HG03103 (cell line): Measurements from ENCODE around the gene SNRPE.
"Not testable (repeated sequence)": the region's sequence is repeated elsewhere in the genome, so short reads cannot be mapped to it uniquely, and the experiment has no call there.

ENCODE experiments used
- ATAC-seq: cut with Tn5 transposase; IDR thresholded peaks from one replicate; pipeline ENCODE4 v1.9.1; 2021; ENCODE audit warnings: low read depth; ENCODE audit not compliant: unreplicated experiment

The SNRPE gene

GRCh38 chr1:203861379-203862184, at the start of gene SNRPE:
SNRPE (plus strand) TSS chr1:203861599; CDS start chr1:203861660, 61 bp downstream.
- ATAC-seq, result peak; percentile 97

- ATAC-seq, result no peak
Measured at GRCh38 chr1:203813581-203814341, 47.6 kb upstream of the SNRPE start.

GRCh38 chr1:203818399-203818798, 43.0 kb upstream of the SNRPE start:
- ATAC-seq, result no peak

- no peak for ATAC-seq
Measured at GRCh38 chr1:203823306-203823705, 38.1 kb upstream of the SNRPE start.

DNA sequence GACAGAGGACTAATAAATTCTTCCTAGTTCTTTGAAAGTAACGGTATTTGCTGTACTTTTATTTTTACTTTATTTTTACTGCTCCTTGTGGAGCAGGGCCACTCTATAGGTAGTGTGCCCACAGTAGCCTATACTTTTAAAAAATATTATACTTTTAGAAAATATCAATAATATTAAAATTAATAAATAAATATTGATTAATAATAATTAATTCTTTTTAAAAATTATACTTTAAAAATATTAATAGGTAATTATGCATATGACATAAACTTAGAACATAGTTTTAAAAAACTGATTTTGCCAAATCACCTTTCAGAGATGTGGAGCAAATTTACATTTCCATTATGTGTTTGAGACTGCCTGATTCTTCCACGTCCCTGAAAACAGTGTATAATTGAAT, 35.2 kb upstream of the SNRPE start:
- ATAC-seq, result no peak

DNA sequence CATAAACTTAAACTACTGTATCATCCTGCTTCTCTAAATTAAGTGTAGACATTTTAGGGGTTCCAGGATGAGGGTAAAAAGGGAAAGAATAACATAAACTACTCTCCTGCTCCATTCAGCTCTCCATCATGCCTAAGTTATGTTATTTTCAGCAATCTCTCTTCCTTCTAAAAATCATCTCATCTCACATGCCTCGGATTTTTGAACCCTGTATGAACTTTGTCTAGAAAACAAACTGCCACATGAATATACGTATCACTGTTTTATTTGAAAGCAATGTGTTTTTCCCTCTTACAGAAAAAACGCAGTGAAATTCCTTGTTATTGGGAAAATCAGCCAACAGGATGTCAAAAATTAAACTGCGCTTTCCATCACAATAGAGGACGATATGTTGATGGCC, 33.4 kb upstream of the SNRPE start:
- ATAC-seq, result no peak

DNA sequence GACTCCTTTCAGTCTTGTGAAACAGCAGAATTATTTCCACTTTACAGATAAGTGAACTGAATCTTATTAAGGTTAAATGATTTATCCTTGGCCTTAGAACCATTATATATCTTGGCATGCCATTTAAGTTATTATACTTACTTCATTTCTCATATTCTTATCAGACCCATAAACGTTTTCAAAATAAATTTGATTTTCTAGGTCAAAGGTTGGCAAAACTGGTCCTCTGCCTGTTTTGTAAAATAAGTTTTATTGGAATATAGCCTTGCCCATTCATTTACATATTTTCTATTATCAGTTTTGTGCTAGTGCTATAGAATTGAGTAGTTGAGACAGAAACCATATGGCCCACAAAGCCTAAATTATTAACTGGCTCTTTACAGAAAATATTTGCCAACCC, 32.9 kb upstream of the SNRPE start:
- ATAC-seq, result no peak

DNA sequence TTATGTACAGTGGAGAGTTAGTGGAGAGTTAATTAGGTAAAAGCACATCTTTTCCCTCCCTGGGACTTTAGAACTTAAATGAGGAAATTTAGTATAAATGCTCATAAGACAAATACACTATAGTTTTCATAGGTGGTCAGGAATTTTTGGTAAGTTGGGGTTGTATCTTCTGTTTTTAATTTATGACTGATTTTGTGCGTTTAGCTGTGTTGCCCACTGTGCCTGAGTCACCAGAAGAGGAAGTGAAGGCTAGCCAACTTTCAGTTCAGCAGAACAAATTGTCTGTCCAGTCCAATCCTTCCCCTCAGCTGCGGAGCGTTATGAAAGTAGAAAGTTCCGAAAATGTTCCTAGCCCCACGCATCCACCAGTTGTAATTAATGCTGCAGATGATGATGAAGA, 32.2 kb upstream of the SNRPE start:
- ATAC-seq, result not testable (repeated sequence)

DNA sequence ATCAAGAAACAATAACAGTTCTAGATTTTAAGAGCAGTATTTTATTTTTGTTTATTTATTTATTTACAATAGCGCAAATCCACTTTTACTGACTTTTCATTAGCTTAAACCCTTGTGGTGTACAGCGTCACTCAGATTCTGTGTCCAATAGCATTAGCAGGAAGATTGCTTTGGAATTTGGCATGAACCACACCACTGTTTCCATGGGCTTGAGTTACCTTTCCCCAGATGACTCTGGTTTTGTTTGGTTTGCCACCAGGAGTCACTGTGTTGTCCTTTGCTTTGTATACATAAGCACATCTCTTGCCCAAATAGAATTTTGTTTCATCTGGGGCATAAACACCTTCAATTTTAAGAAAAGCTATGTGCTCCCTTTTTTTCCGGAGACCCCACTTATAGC, 25.9 kb upstream of the SNRPE start:
- ATAC-seq, result no peak

DNA sequence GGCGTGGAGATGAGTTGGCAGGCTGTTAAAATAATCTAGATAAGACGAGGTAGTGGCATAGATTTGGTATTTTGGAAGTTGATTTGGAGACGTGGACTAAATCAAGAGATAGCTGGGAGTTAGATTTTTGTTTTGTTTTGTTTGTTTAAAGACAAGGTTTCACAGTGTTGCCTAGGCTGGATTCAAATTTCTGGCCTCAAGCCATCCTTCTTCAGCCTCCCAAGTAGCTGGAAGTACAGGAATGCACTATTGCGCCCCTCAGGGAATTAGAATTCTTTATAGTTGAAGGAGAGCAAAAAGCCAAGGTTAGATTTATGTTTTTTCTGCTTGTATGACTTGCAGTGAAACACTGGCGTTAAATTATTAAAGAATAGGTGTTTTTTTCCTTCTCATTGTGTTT, 22.3 kb upstream of the SNRPE start:
- no peak for ATAC-seq

DNA sequence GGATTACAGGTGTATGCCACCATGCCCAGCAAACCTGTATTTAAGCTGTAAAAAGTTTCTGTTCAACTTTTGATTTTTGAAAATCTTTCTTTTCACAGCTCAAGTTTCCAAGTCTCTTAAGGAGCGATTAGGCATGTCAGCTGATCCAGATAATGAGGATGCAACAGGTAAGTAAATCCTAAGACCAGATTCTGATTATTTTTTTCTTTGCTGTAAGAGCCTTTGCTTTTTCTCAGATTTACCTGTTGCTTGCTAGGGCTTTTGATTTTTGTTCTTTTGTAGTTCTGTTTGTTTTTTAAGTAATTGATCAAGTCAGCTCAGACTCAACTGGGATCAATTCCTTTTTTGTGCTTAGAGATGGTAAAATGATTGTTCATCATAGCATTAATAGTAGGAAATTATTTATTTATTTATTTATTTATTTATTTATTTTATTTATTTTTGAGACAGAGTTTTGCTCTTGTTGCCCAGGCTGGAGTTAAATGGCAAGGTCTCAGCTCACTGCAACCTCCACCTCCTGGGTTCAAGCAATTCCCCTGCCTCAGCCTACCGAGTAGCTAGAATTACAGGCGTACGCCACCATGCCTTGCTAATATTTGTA, 21.1 kb upstream of the SNRPE start:
- no peak for ATAC-seq

GRCh38 chr1:203842559-203842876, 18.9 kb upstream of the SNRPE start:
- ATAC-seq, result no peak

GRCh38 chr1:203843435-203843834, 18.0 kb upstream of the SNRPE start:
- ATAC-seq, result no peak

DNA sequence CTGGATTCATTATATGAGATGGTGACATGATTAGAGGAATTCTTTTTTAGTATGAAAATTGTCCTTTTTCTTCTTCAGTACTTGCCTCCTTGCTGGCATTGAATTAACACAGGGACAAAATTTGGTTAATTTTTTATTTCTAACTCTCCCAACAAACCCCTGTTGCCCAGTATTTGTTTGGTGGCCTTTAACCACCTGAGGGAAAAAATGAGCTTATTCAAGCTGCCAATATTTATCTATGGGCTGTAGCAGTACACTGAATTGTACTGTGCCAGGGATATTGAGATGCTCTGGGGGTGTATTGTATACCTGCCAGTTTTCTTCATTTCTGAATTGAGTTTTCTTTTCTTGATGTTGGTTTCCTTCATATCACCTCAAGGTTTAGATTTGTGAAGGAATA, 8.3 kb upstream of the SNRPE start:
- not testable (repeated sequence) for ATAC-seq

- no peak for ATAC-seq
Measured at GRCh38 chr1:203858055-203858454, 3.3 kb upstream of the SNRPE start.

- no peak for ATAC-seq
Measured at GRCh38 chr1:203858975-203859374, 2.4 kb upstream of the SNRPE start.

DNA sequence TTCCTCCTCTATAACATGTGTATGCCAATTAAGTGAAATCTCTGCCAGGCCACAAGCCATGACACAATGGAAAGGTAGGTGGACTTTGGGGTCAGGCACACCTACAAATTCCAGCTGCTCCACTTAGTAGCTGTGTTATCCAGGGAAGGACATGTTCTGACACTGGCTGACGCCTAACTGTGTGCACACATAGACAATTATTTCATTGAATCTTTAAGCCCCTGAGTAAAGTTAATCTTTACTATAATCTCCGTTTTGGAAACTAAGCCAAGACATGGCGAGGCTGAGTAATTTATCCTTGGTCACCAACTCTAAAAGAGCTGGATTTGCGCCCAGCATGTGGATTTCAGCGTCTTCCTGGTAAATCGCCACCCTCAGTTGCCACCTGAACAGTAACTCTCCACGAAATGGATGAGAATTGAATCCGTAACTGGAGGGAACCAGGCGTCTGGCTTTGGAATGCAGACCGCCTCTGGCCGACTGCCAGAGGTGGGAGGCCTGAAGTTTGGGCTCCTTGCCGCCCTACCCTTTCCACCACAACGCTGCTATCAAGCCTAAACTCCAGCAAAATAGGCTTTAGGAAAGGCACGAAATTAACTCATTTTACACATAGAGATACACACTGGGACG, 888 bp upstream of the SNRPE start:
- ATAC-seq, result no peak

- ATAC-seq, result no peak
Measured at GRCh38 chr1:203867802-203868201, 6.4 kb downstream of the SNRPE start.

- no peak for ATAC-seq
Measured at GRCh38 chr1:203870245-203870644, 8.8 kb downstream of the SNRPE start.

GRCh38 chr1:203871114-203871880, 9.9 kb downstream of the SNRPE start:
- ATAC-seq, result no peak
